ENCODE data around the gene HOXA2. TPM values are rescaled to one million over a fixed set of nuclear protein-coding genes. Genes with fewer than 3 reads are reported as not detected.

The HOXA2 gene
- total and polyA plus RNA-seq, 4 donors: 0.44 to 3.4 (median 1.5) TPM

- H3K9ac ChIP-seq (ENCODE audit: insufficient read depth in 1 of 2, low read length in 2 of 2): peak overlapping the region; percentile 18 to 100
- WGBS, 2 donors: 36 to 68% methylated on average over 12 of the region's 12 CpGs
- TF ChIP-seq CTCF (IDR thresholded peaks at IDR 0.05; ENCODE audit: control extremely low read depth, extremely low read depth): no peak
- DNase-seq (peak in 1 of 3 donors; percentile 56), ATAC-seq (ENCODE audit: insufficient read depth, low FRiP score) (no peak)
- H3K36me3 ChIP-seq (ENCODE audit: control insufficient read depth in 4 of 4, insufficient read depth in 4 of 4, low read length in 4 of 4): peaks cover 0 to 47% (median 1%) of the 10 kb centered on the region in 4 donors
- H3K4me3 ChIP-seq: peak overlapping the region; percentile 33
- H3K27me3 ChIP-seq (ENCODE audit: control insufficient read depth in 3 of 3, insufficient read depth in 3 of 3, low read length in 2 of 3): peaks cover 0 to 39% (median 5%) of the 10 kb centered on the region in 3 donors
- H3K9me3 ChIP-seq (ENCODE audit: control insufficient read depth in 4 of 4, insufficient read depth in 3 of 4, low read length in 3 of 4): peaks cover 0 to 2% (median 0%) of the 10 kb centered on the region in 4 donors
- peaks cover 0 to 47% (median 1%) of the 10 kb centered on the region in 5 donors for H3K4me1 ChIP-seq (ENCODE audit: control insufficient read depth in 5 of 5, insufficient read depth in 5 of 5, low read length in 5 of 5)
- peak overlapping the region in 1 of 2 donors; percentile 75 for H3K27ac ChIP-seq (ENCODE audit: low read depth in 1 of 2, low read length in 1 of 2)
These were observed 14.7 kb upstream of the HOXA2 start for GRCh38 chr7:27116962-27117886.

- DNase-seq (peak; percentile 49 to 76 (median 68)), ATAC-seq (ENCODE audit: insufficient read depth, low FRiP score) (no peak)
- H3K27ac ChIP-seq (ENCODE audit: low read depth in 1 of 2, low read length in 1 of 2): peak overlapping the region in 1 of 2 donors; percentile 89
- no peak for TF ChIP-seq CTCF (IDR thresholded peaks at IDR 0.05; ENCODE audit: control extremely low read depth, extremely low read depth)
- peaks cover 0 to 42% (median 1%) of the 10 kb centered on the region in 5 donors for H3K4me1 ChIP-seq (ENCODE audit: control insufficient read depth in 5 of 5, insufficient read depth in 5 of 5, low read length in 5 of 5)
- H3K27me3 ChIP-seq (ENCODE audit: control insufficient read depth in 3 of 3, insufficient read depth in 3 of 3, low read length in 2 of 3): peaks cover 0 to 38% (median 5%) of the 10 kb centered on the region in 3 donors
- 40 to 66% methylated on average over 20 of the region's 20 CpGs for WGBS, 2 donors
- H3K9me3 ChIP-seq (ENCODE audit: control insufficient read depth in 4 of 4, insufficient read depth in 3 of 4, low read length in 3 of 4): no peaks in the 10 kb centered on the region
- H3K36me3 ChIP-seq (ENCODE audit: control insufficient read depth in 4 of 4, insufficient read depth in 4 of 4, low read length in 4 of 4): peaks cover 0 to 44% (median 1%) of the 10 kb centered on the region in 4 donors
- H3K4me3 ChIP-seq: peak overlapping the region; percentile 46
- H3K9ac ChIP-seq (ENCODE audit: insufficient read depth in 1 of 2, low read length in 2 of 2): peak overlapping the region; percentile 18 to 100
These were observed 13.8 kb upstream of the HOXA2 start for GRCh38 chr7:27116031-27116961.

GRCh38 chr7:27115221-27116026 lies 12.9 kb upstream of the HOXA2 start:
- ATAC-seq (ENCODE audit: insufficient read depth, low FRiP score): peak; percentile 15
- Histone ChIP-seq H3K27me3 (ENCODE audit: control insufficient read depth in 3 of 3, insufficient read depth in 3 of 3, low read length in 2 of 3) (peaks cover 0 to 44% (median 5%) of the 10 kb centered on the region in 3 donors), H3K9me3 (ENCODE audit: control insufficient read depth in 4 of 4, insufficient read depth in 3 of 4, low read length in 3 of 4) (no peaks in the 10 kb centered on the region), H3K4me3 (peak overlapping the region; percentile 67), H3K27ac (ENCODE audit: low read depth in 1 of 2, low read length in 1 of 2) (peak overlapping the region in 1 of 2 donors; percentile 89), H3K36me3 (ENCODE audit: control insufficient read depth in 4 of 4, insufficient read depth in 4 of 4, low read length in 4 of 4) (peaks cover 0 to 49% (median 1%) of the 10 kb centered on the region in 4 donors), H3K9ac (ENCODE audit: insufficient read depth in 1 of 2, low read length in 2 of 2) (peak overlapping the region; percentile 42 to 100), H3K4me1 (ENCODE audit: control insufficient read depth in 5 of 5, insufficient read depth in 5 of 5, low read length in 5 of 5) (peaks cover 0 to 44% (median 8%) of the 10 kb centered on the region in 5 donors)
- peak; percentile 74 to 85 (median 84) for DNase-seq
- 39 to 71% methylated on average over 45 of the region's 45 CpGs for WGBS, 2 donors
- no peak for TF ChIP-seq CTCF (IDR thresholded peaks at IDR 0.05; ENCODE audit: control extremely low read depth, extremely low read depth)

Measured in lung (tissue), 12 donors.